Fibroblast of skin of back (primary cell): ENCODE data around the gene NRCAM.
A peak's percentile ranks its signal among the peaks of the same experiment; 100 is the strongest.

Source experiments
- DNase-seq: peaks from one replicate; pipeline ENCODE4 v3.0.0-alpha.2; 2013

The NRCAM gene

GRCh38 chr7:108120933-108121332 lies 335.3 kb downstream of the NRCAM start:
- no peak for DNase-seq

- DNase-seq: no peak
Measured at GRCh38 chr7:108120196-108120595, 336.0 kb downstream of the NRCAM start.

- DNase-seq: no peak
Measured at GRCh38 chr7:108118959-108119358, 337.3 kb downstream of the NRCAM start.

- DNase-seq: no peak
Measured at GRCh38 chr7:108114117-108114841, 342.0 kb downstream of the NRCAM start.

- no peak for DNase-seq
Measured at GRCh38 chr7:108112683-108113082, 343.6 kb downstream of the NRCAM start.

GRCh38 chr7:108109221-108109908 lies 346.9 kb downstream of the NRCAM start:
- DNase-seq: no peak

- DNase-seq: no peak
Measured at GRCh38 chr7:108108131-108108530, 348.1 kb downstream of the NRCAM start.

GRCh38 chr7:108104324-108104723 lies 351.9 kb downstream of the NRCAM start:
- DNase-seq: no peak

GRCh38 chr7:108103558-108104298 lies 352.5 kb downstream of the NRCAM start:
- peak; percentile 68 for DNase-seq

GRCh38 chr7:108102671-108103312 lies 353.4 kb downstream of the NRCAM start:
- DNase-seq: no peak

GRCh38 chr7:108101759-108102158 lies 354.5 kb downstream of the NRCAM start:
- no peak for DNase-seq

- DNase-seq: no peak
Measured at GRCh38 chr7:108099713-108100112, 356.5 kb downstream of the NRCAM start.

GRCh38 chr7:108097703-108098102 lies 358.5 kb downstream of the NRCAM start:
- no peak for DNase-seq
